K562 (cell line): ENCODE results near the gene FEN1. TPM values are rescaled to one million over a fixed set of nuclear protein-coding genes. Genes with fewer than 3 reads are reported as not detected.

Experiments
- ARHGAP35 ChIP-seq: fragments of 450-650 bp; IDR thresholded peaks from 2 replicates; pipeline ENCODE4 v1.6.1; 2018; ENCODE audit not compliant: partially characterized antibody
- ARID2 ChIP-seq: fragments of 450-650 bp; IDR thresholded peaks from 2 replicates; pipeline ENCODE4 v1.6.1; 2017; ENCODE audit warnings: antibody characterized with exemption, mild to moderate bottlenecking
- BDP1 ChIP-seq: IDR thresholded peaks from 3 replicates; pipeline ENCODE4 v1.6.1; 2011; ENCODE audit not compliant: insufficient read length, insufficient read depth
- BHLHE40 ChIP-seq: IDR thresholded peaks from 2 replicates; pipeline ENCODE4 v1.6.1; 2011; ENCODE audit warnings: low read length, improper control_type of control experiment
- ESRRA ChIP-seq: fragments of 450-650 bp; IDR thresholded peaks from 2 replicates; pipeline ENCODE4 v1.6.1; 2014; ENCODE audit warnings: low read depth, mild to moderate bottlenecking, moderate library complexity, borderline replicate concordance
- GATAD2A ChIP-seq: fragments of 450-650 bp; IDR thresholded peaks from 2 replicates; pipeline ENCODE4 v1.6.1; 2017
- HMGN3 ChIP-seq: IDR thresholded peaks from 2 replicates; pipeline ENCODE4 v1.6.1; 2011; ENCODE audit warnings: borderline replicate concordance, low read depth, mild to moderate bottlenecking, mixed read lengths, low read length; ENCODE audit not compliant: insufficient read length; ENCODE audit errors: extremely low read depth
- L3MBTL2 ChIP-seq: fragments of 450-650 bp; IDR thresholded peaks from 2 replicates; pipeline ENCODE4 v1.6.1; 2016; ENCODE audit warnings: mild to moderate bottlenecking, moderate library complexity
- LARP7 ChIP-seq: fragments of 450-650 bp; IDR thresholded peaks from 2 replicates; pipeline ENCODE4 v1.6.1; 2016
- MBD2 ChIP-seq: sonication (generic); IDR thresholded peaks from 2 replicates; pipeline ENCODE4 v1.6.1; 2016; ENCODE audit warnings: low read depth, borderline replicate concordance
- MCM2 ChIP-seq: fragments of 450-650 bp; IDR thresholded peaks from 2 replicates; pipeline ENCODE4 v1.6.1; 2017; ENCODE audit warnings: low read depth, mild to moderate bottlenecking
- MYC ChIP-seq, 2 experiments: fragments of 250-450 bp in 1 of 2; sonication (Bioruptor Pico) in 1 of 2; IDR thresholded peaks; 2 replicates each; pipeline versions ENCODE4 v1.5.1 to v1.6.1; 2012 to 2021; ENCODE audit warnings: low read depth in 2 of 2, borderline replicate concordance in 1 of 2, improper control_type of control experiment in 1 of 2, low read length in 1 of 2, mild to moderate bottlenecking in 1 of 2, moderate library complexity in 1 of 2
- NFIC ChIP-seq: fragments of 450-650 bp; IDR thresholded peaks from 2 replicates; pipeline ENCODE4 v1.6.1; 2017; ENCODE audit warnings: mild to moderate bottlenecking, inconsistent platforms
- NR4A1 ChIP-seq, 2 experiments: fragments of 250-450 bp in 1 of 2; fragments of 450-650 bp in 1 of 2; sonication (Bioruptor Pico) in 1 of 2; IDR thresholded peaks; 2 replicates each; pipeline versions ENCODE4 v1.4.0 to v1.6.1; 2016 to 2020; ENCODE audit warnings: mild to moderate bottlenecking in 2 of 2, missing compliant biosample characterization in 1 of 2, missing genetic modification characterization in 1 of 2, moderate library complexity in 1 of 2
- PHF20 ChIP-seq: fragments of 450-650 bp; IDR thresholded peaks from 2 replicates; pipeline ENCODE4 v1.6.1; 2018; ENCODE audit not compliant: partially characterized antibody
- PHF8 ChIP-seq: fragments of 200-600 bp; sonication (generic); IDR thresholded peaks from 2 replicates; pipeline ENCODE4 v1.6.1; 2012; ENCODE audit warnings: mixed run types, mild to moderate bottlenecking, inconsistent platforms, low read length, moderate library complexity, borderline replicate concordance
- SMAD4 ChIP-seq: fragments of 250-450 bp; sonication (Bioruptor Pico); conservative IDR thresholded peaks from 2 replicates; pipeline ENCODE4 v1.8.0; 2021; ENCODE audit warnings: inconsistent platforms, mild to moderate bottlenecking, moderate library complexity
- SMARCA4 ChIP-seq: fragments of 450-650 bp; IDR thresholded peaks from 2 replicates; pipeline ENCODE4 v1.6.1; 2016
- SP1 ChIP-seq: sonication (generic); formaldehyde crosslinking; IDR thresholded peaks from 2 replicates; pipeline ENCODE4 v1.8.1; 2022; ENCODE audit warnings: mild to moderate bottlenecking, missing genetic modification reagents
- SP2 ChIP-seq: IDR thresholded peaks from 2 replicates; pipeline ENCODE4 v1.6.1; 2011; ENCODE audit warnings: mild to moderate bottlenecking, low read depth, low read length, moderate library complexity; ENCODE audit not compliant: poor library complexity, severe bottlenecking; ENCODE audit errors: extremely low read depth
- TAF9B ChIP-seq: fragments of 450-650 bp; IDR thresholded peaks from 2 replicates; pipeline ENCODE4 v1.6.1; 2018; ENCODE audit warnings: mild to moderate bottlenecking; ENCODE audit not compliant: partially characterized antibody
- ZNF224 ChIP-seq: sonication (generic); formaldehyde crosslinking; IDR thresholded peaks from 2 replicates; pipeline ENCODE4 v1.8.0; 2022; ENCODE audit warnings: mild to moderate bottlenecking, missing genetic modification reagents
- ZNF717 ChIP-seq: fragments of 250-450 bp; sonication (Bioruptor Pico); IDR thresholded peaks from 2 replicates; pipeline ENCODE4 v1.5.0; 2021
- ZNF778 ChIP-seq: fragments of 450-650 bp; formaldehyde crosslinking; IDR thresholded peaks from 2 replicates; pipeline ENCODE4 v1.4.0; 2020; ENCODE audit warnings: mild to moderate bottlenecking, moderate library complexity
- polyA plus RNA-seq, 8 experiments: library from polyadenylated mRNA; depleted of rRNA in 4 of 8; stranded (reverse) in 5 of 8; unstranded in 3 of 8; fragments of >200 nt; fragmentation: Nextera tagmentation in 2 of 8; fragmentation: Illumina TruSeq in 1 of 8; extraction: Ambion mirVana in 2 of 8; extraction: Trizol in 1 of 8; gene quantifications; 2 replicates each; pipeline versions ENCODE4 v1.2.1 to v1.2.3, GENCODE V29; 2011 to 2014; ENCODE audit warnings: inconsistent platforms in 1 of 8, missing spikeins in 1 of 8
- total RNA-seq, 7 experiments: library from RNA; depleted of rRNA in 6 of 7; stranded (reverse); fragments of >200 nt in 6 of 7; fragmentation: Illumina TruSeq in 2 of 7; extraction: Trizol in 2 of 7; gene quantifications; 2 replicates each; pipeline versions ENCODE4 v1.2.1 to v1.2.3, GENCODE V29; 2011 to 2021; ENCODE audit warnings: low replicate concordance in 1 of 7
- TF ChIP-seq, protein P1 (sequence below), 2 experiments: fragments of 200-800 bp in 1 of 2; sonication (Bioruptor generic) in 1 of 2; sonication (generic) in 1 of 2; formaldehyde crosslinking in 1 of 2; IDR thresholded peaks in 1 of 2; conservative IDR thresholded peaks in 1 of 2; 2 replicates each; pipeline versions ENCODE4 v1.5.0 to v1.6.1; 2016 to 2020; ENCODE audit warnings: missing compliant biosample characterization in 1 of 2, missing genetic modification characterization in 1 of 2, missing genetic modification reagents in 1 of 2
- TF ChIP-seq, protein P2 (sequence below): fragments of 200-800 bp; sonication (Bioruptor generic); IDR thresholded peaks from 2 replicates; pipeline ENCODE4 v1.6.1; 2017; ENCODE audit warnings: missing genetic modification characterization, missing compliant biosample characterization

FEN1 gene
- total and polyA plus RNA-seq, 9 of the 15 experiments (the other 6 are each of a cell fraction or from before 2014, with no cell fraction given), result 58.1 to 156 (median 137) TPM

DNA sequence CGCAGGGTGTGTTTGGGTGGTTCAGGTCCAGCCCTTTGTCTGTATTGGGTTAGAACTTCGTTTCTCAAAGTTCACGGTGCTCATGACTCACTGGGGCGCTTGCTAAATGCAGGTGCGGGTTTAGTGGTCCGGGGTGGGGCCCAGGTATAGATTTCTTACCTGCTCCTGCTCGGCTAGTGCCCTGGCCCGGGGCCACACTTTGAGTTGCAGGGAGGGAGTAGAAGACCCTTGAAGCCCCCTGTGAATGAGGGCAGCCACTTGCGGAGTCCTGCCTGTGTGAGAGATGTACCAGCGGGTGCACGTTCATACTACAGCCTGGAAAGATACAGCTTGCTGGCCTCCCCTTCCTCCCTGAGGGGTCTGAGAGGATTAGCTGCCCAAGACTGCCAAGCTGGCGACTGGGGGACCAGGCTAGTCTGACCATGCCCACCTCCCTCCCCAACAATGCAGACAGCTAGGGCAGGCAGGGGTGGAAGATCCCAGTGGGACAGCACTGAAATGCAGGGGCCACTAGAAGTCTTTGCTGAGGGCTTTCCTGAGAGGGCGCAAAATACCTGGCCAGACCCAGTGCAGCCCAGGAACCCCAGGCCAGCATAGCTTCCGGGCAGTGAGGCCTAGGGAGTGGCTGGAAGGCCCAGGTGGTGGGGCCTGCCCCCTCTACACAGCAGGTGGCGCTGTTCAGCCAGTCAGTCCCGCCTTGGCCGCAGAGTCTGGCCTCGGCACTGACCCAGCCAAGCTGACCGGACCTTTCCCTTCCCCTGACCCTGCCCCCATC lies 45.3 kb upstream of the FEN1 start (continued):
- TF ChIP-seq NFIC (peak; percentile 59; the same call in 1 of the 2 replicates), ZNF224 (CRISPR knock-in tag) (no peak), ARHGAP35 (no peak), ZNF717 (no peak), NR4A1 (CRISPR knock-in tag; IDR thresholded peaks at IDR 0.05) (0 out of 2 replicates have a peak, but pooled peaks have one; percentile 50), NR4A1 (tag; IDR thresholded peaks at IDR 0.05) (no peak), ESRRA (peak; percentile 87; the same call in 1 of the 2 replicates), PHF20 (peak; percentile 52), PHF8 (peak; percentile 15; the same call in 1 of the 2 replicates), BDP1 (no peak), SP2 (no peak), HMGN3 (peak; percentile 27), BHLHE40 (peak; percentile 55; the same call in 1 of the 2 replicates), MYC (IDR thresholded peaks at IDR 0.05; ENCODE audit: low read depth, low read length) (peak; percentile 37; the same call in 1 of the 2 replicates), MYC (CRISPR knock-in tag; IDR thresholded peaks at IDR 0.05; ENCODE audit: borderline replicate concordance, low read depth) (no peak), TAF9B (no peak), ZNF778 (CRISPR knock-in tag) (no peak), SMAD4 (CRISPR knock-in tag) (peak; percentile 42; the same call in 1 of the 2 replicates), SMARCA4 (peak; percentile 30; the same call in 1 of the 2 replicates), GATAD2A (0 out of 2 replicates have a peak, but pooled peaks have one; percentile 44), SP1 (CRISPR knock-in tag) (peak; percentile 73), LARP7 (no peak), L3MBTL2 (0 out of 2 replicates have a peak, but pooled peaks have one; percentile 56), ARID2 (peak; percentile 74; the same call in 1 of the 2 replicates), MCM2 (no peak), MBD2 (no peak)
- TF ChIP-seq, protein P1, sequence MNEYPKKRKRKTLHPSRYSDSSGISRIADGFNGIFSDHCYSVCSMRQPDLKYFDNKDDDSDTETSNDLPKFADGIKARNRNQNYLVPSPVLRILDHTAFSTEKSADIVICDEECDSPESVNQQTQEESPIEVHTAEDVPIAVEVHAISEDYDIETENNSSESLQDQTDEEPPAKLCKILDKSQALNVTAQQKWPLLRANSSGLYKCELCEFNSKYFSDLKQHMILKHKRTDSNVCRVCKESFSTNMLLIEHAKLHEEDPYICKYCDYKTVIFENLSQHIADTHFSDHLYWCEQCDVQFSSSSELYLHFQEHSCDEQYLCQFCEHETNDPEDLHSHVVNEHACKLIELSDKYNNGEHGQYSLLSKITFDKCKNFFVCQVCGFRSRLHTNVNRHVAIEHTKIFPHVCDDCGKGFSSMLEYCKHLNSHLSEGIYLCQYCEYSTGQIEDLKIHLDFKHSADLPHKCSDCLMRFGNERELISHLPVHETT (CRISPR knock-in tag; conservative IDR thresholded peaks at IDR 0.05 in 1 of 2, IDR thresholded peaks at IDR 0.05 in 1 of 2), result peak in 1 of 2 experiments; percentile 46; a peak in 1 of 4 replicates
- TF ChIP-seq, protein P2, sequence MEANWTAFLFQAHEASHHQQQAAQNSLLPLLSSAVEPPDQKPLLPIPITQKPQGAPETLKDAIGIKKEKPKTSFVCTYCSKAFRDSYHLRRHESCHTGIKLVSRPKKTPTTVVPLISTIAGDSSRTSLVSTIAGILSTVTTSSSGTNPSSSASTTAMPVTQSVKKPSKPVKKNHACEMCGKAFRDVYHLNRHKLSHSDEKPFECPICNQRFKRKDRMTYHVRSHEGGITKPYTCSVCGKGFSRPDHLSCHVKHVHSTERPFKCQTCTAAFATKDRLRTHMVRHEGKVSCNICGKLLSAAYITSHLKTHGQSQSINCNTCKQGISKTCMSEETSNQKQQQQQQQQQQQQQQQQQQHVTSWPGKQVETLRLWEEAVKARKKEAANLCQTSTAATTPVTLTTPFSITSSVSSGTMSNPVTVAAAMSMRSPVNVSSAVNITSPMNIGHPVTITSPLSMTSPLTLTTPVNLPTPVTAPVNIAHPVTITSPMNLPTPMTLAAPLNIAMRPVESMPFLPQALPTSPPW, result peak; percentile 44
